ENCODE measurements around the gene CRMP1.

- TF ChIP-seq CTCF (conservative IDR thresholded peaks at IDR 0.05) (no peak), EZH2 (IDR thresholded peaks at IDR 0.05; ENCODE audit: low read depth) (no peak)
Observed at GRCh38 chr4:5798462-5798861, 94.4 kb downstream of the CRMP1 start.

Data from PC-9 (cell line).